Forelimb muscle (tissue), 1 donor: ENCODE data around the gene PTPRU. TPM values are rescaled to one million over a fixed set of nuclear protein-coding genes. Genes with fewer than 3 reads are reported as not detected.

Experiments
- DNase-seq: peaks from one replicate; pipeline ENCODE4 v3.0.0-alpha.2; 2013; ENCODE audit warnings: low read depth
- polyA plus RNA-seq: library from polyadenylated mRNA; unstranded; fragments of 120-200 nt; gene quantifications from one replicate; pipeline ENCODE4 v1.2.1, GENCODE V29; 2013; ENCODE audit not compliant: insufficient read length

The PTPRU gene
- polyA plus RNA-seq, 1 donor = 14.1 TPM

- no peak for DNase-seq
These were observed 7.5 kb downstream of the PTPRU start for GRCh38 chr1:29243871-29244200.

- DNase-seq = no peak
These were observed 8.9 kb downstream of the PTPRU start for GRCh38 chr1:29245261-29245660.

GRCh38 chr1:29245876-29246275 lies 9.6 kb downstream of the PTPRU start:
- no peak for DNase-seq

DNA sequence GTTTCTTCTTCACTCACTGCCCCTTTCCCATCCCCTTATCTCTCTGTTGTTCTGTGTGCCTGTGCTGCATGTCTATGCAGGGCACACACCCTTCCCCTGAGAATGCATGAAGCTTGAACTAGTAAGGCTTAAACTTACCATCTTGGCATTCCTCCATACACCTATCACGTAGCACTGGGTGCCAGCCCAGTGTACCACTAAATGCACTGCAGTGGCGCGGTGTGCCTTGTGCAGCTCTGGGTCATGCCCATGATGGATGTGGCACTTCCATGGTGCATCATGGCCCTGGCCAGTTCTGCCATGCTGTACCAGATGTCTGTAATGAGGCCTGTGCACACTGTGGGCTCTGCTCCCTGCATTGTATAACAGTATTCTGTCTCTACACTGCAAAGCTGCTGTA lies 10.7 kb downstream of the PTPRU start:
- DNase-seq = no peak

GRCh38 chr1:29247571-29248273 lies 11.4 kb downstream of the PTPRU start:
- DNase-seq = no peak

DNA sequence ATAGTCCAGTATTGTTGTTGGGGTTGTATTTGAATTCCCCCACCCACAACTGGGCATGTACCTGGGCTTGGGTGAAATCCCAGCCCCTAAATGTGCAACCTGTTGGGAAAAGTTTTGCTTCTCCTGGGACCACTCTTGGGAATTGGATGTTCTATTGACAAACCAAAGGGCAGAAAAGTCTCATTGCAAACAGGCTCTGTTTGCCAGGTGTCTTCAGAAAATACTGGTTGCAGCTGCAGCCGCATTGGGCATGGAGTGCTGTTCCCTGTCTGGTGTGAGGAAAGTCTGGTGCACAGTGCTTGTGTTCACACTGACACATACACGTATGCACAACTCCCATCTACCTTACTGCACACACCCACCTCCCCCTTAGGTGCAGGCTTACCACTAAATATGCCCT lies 12.1 kb downstream of the PTPRU start:
- DNase-seq = no peak

GRCh38 chr1:29249170-29249691 lies 12.9 kb downstream of the PTPRU start:
- no peak for DNase-seq

DNA sequence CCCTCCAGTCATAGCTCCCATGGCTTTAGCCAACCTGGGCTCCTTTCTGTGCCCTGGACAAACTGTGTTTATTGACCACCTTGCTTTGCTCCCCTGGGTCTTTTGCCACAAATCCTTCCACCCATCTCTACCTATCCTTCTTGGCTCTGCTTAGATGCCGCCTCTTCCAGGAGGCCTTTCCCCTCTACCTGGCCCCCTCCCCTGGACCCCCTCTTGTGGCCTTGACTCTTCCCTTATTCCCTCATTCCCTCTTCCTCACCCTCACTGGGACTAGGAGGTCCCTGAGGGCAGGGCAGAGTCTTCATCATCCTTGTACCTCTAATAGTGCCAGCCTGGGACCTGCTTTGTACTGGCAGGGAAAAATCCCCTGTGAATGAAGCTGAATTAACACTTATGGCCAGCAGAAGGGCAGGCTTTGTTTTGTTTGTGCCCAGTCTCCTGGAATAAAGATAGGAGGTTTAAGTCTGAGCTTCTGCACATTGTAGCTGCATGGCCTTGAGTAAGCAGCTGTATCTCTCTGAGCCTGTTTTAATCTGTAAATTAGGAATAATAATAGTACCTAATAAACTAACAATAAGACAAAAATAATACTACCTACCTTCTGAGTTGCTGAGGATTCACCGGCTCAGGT lies 13.7 kb downstream of the PTPRU start:
- DNase-seq = no peak

DNA sequence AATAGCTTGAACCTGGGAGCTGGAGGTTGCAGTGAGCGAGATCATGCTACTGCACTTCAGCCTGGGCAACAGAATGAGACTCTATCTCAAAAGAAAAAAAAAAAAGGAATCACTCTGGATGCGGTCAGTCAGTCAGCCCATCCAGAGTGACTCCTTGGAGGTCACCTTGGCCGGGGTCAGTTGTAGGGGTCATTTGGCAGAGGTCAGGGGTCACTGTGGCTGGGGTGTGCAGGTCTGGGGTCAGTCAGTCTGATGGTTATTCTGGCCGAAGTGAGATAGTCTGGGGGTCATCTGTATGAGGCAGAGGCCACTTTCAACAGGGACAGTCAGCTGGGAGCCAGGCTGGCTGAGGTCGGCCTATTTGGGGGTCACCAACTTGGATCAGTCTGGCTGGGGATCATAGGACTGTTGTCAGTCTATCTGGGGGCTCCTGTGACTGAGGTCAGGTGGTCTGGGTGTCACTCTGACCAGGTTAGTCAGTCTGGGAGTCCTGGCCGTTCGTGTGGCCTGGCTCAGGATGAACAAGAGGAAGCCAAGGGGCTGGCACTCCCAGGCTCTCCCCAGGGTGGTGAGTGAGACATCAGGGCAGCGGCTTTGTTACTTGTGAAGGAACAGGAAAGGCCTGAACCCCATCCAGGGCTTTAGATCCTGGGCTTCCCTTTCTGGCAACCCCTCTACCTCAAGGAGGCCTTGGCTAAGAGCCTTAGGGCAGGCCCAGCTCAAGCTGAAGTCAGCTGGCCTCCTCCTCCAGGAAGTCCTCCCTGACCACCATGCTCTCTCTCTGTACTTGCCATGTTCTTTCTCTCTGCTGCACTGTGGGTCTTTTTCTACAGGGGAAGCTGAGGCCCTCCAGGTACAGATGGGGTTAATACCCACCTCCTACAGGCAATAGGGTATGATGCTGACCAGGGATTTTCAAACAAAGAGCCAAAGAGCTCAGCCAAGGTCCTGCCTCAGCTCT lies 15.1 kb downstream of the PTPRU start:
- DNase-seq = no peak

DNA sequence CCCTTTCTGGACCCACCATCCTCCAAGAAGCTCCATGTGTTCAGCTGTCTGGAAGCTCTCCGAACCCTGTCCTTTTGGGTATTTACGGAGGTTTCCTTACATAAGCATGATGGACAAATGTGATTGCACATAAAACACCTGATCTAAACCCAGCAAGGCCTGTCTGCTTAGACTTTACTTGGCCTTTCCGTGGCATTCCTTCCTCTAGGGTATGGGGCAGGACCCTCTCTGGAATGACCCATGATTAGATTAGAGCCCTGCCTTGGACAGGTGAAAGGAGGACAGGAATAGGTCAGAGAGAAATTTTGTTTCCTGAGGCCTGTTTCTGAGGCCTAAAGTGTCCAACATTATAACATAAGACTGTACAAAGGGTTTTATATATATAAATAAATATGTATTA lies 16.9 kb downstream of the PTPRU start:
- no peak for DNase-seq

DNA sequence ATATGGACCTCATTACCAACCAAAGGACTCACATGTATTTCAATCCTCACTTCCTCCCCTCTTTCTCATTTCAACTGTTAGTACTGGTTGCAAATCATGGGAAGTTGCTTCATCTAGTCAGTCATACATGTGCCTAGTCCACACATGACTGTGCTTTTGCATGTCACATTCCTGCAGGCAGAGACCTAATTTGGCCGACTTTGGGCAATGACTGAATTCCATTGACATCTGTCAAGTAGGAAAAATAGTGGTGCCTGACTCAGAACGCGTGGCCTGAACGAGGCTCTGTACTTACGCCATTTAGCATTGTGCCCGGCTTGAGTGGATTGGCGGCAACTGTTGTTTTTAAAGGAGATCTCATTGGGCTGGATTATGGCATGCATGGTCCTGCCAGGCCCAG lies 18.0 kb downstream of the PTPRU start:
- DNase-seq = no peak

DNA sequence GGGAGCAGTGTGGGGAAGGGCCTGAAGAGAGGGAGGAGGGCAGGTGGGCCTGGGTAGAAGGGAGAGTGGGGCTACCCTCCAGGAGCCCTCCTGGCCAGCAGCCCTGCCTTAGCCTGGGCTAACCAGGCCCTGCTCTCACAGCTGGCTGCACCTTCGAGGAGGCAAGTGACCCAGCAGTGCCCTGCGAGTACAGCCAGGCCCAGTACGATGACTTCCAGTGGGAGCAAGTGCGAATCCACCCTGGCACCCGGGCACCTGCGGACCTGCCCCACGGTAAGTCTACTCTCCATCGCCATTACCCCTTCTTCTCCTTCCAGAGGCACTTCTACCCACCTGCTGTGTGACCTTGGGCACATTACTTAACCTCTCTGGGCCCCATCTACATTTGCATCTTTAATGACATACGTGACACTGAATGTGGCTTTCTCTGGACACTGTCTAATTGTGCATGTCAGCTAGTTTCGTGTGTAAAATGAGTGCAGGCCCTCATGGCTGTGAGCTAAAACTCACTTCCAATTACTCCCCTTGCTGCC lies 18.9 kb downstream of the PTPRU start:
- DNase-seq = no peak

DNA sequence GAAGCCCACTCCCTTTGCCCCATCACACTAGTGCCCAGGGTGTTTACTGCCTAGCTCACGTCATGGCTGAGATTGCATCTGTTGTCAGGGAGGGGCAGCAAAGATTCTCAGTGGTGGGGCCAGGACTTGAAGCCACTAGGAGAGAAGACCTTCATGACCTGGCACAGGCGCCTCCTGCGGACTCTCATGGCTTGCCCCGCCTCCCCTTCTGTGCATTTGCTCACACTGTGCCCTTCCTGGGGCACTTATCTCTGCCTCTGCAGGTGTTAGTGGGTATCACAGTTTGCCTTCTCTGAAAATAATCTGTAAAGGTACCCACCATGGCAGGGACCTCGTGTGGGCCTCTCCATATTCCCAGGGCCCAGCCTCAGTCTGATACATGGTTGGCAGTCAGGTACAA lies 20.1 kb downstream of the PTPRU start:
- no peak for DNase-seq

DNA sequence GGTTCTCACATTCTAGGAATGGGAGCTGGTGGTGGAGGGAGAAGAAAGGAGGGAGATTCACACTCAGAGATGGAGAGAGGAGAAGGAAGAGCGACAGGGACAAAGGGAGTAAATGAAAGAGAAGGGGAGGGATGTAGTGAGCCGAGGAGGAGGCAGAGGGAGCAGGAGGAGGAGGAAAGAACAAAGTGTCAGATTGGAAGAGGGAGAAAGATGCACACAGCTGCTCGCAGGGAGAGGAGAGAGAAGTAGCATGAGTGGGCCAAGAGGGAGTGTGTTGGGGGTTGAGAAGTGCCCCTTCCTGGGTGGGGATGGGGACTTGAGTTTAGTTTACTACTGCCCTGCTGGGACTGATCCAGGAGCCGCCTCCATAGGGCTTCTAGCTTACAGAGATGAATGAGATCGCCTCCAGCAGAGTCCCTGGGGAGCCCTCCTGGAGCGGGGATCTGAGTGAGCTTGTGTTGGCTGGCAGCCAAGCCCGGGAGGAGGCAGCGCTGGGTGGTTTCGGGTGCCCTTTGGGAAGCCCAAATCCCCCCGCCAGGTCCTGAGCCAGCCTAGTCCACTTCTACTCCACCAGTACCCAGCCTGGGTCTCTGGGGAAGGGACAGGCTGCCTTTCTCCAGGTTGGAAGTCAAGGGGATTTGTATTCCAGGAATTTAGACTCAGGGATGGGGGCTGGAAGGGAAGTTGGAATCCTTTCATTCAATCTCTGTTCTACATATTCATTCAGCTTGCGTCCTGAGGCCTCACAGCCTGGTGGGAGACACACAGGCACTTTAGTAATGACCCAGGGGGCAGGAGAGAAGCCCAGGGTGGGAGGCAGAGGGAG lies 20.9 kb downstream of the PTPRU start:
- no peak for DNase-seq

- no peak for DNase-seq
These were observed 22.1 kb downstream of the PTPRU start for GRCh38 chr1:29258189-29258975.

DNA sequence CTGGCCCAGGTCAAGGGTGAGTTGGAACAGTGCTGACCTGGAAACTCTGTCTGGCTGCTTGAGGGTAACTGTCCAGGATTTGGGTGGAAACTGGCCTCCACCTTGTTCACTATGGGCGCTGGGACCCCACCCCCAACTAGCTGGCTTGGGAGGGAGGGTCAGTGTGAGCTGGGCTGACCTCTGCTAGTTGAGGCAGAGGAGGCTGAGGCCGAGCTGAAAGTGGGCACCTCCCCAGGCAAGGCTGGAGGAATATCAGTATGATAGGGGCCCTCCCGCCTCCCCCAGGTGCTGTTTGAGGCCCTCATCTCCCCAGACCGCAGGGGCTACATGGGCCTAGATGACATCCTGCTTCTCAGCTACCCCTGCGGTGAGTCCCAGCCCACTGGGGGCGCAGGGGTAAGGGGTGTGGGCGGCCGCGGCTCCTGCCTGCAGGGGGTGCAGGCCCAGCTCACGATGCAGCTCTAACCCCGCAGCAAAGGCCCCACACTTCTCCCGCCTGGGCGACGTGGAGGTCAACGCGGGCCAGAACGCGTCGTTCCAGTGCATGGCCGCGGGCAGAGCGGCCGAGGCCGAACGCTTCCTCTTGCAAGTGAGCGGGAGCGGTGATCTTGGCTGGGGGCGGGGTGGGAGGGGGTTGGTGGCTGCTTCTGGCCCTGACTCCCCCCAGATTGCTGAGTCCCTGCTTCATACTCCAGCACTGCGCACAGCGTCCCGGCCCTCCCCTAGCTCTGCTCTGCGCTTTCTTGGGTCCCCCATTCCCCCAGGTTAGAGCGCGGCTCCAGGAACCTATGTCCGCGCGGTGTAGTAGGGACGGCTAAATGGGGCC lies 22.9 kb downstream of the PTPRU start:
- DNase-seq = no peak

DNA sequence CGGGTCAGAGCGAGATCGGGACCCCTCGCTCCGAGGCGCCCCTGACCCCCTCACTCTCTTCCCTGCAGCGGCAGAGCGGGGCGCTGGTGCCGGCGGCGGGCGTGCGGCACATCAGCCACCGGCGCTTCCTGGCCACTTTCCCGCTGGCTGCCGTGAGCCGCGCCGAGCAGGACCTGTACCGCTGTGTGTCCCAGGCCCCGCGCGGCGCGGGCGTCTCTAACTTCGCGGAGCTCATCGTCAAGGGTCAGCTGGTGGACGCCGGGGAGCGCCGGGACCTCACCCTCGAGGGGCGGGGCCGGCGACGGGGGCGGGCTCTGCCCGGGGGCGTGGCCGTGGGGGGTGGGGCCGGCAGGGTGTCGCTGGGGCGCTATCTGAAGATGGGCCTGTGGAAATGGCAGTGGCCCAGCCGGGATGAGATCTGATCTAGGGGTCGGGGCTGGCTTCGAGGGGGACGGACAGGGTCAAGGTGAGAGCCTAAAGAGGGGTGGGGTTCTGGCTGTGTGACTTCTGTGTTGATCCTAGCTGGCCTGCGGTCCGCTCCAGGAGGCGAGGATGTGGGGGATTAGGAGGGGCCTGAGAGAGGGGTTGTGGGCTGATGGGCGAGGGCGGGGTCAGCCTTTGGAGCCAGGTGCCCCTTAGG lies 23.6 kb downstream of the PTPRU start:
- DNase-seq = no peak

DNA sequence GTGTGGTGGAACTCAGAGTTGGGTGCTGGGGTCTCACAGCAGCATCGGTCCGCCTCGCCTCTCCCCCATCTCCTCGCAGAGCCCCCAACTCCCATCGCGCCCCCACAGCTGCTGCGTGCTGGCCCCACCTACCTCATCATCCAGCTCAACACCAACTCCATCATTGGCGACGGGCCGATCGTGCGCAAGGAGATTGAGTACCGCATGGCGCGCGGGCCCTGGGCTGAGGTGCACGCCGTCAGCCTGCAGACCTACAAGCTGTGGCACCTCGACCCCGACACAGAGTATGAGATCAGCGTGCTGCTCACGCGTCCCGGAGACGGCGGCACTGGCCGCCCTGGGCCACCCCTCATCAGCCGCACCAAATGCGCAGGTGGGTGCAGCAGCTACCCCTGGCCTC lies 24.2 kb downstream of the PTPRU start:
- DNase-seq = no peak

DNA sequence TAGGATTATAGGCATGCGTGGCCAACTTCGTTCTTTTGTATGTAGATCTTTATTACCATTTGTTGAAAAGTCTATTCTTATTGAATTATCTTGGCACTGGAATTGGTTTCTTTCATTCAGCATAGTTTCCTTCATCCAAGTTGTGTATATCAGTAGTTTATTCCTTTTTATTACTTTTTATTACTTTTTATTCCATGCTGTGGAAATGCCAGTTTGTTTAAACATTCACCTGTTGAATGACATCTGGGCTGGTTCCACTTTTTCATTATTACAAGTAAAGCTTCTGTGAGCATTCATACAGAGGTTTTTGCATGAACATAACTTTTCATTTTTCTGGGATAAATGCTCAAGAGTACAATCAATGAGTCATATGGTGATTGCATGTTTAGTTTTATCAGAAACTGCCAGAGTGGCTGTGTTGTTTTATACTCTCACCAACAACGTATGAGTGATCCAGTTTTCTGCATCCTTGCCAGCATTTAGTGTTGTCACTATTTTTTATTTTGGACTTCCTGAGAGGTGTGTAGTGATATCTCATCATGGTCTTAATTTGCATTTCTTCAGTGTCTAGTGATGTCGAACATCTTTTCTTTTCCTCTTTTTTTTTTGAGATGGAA lies 28.6 kb downstream of the PTPRU start:
- no peak for DNase-seq
